WTC11 (cell line): ENCODE data around the gene TSC22D4. TPM values are rescaled to one million over a fixed set of nuclear protein-coding genes. Genes with fewer than 3 reads are reported as not detected.

Source experiments
- ATAC-seq: fragments of 200-7000 bp; cut with Tn5 transposase; 2 replicates; pipeline ENCODE4 v1.10.0; 2021; ENCODE audit warnings: mild to moderate bottlenecking, moderate library complexity
- CTCF ChIA-PET: fragments of 300-600 bp; sonication (Branson Sonifier 250); formaldehyde crosslinking; loops from one replicate; lab custom pipeline; 2021; ENCODE audit warnings: antibody characterized with exemption; lab: Charles Lee
- POLR2A ChIA-PET: fragments of 350-600 bp; sonication (Branson Sonifier 250); formaldehyde crosslinking; loops from one replicate; lab custom pipeline; 2021; ENCODE audit warnings: antibody characterized with exemption; lab: Charles Lee
- DNase-seq: peaks from one replicate; pipeline ENCODE4 v3.0.0; 2021; ENCODE audit warnings: low spot score
- H3K27ac Mint-ChIP-seq: 2 replicates; pipeline ENCODE4 v1.8.0; 2021; ENCODE audit warnings: mixed read lengths
- H3K27me3 Mint-ChIP-seq: 2 replicates; pipeline ENCODE4 v1.8.0; 2021; ENCODE audit warnings: low read depth, mild to moderate bottlenecking, moderate library complexity, mixed read lengths
- H3K36me3 Mint-ChIP-seq: 2 replicates; pipeline ENCODE4 v1.8.0; 2021; ENCODE audit warnings: mixed read lengths
- H3K4me1 Mint-ChIP-seq: 2 replicates; pipeline ENCODE4 v1.8.0; 2022; ENCODE audit warnings: mixed read lengths
- H3K4me3 Mint-ChIP-seq: 2 replicates; pipeline ENCODE4 v1.8.0; 2021; ENCODE audit warnings: mild to moderate bottlenecking, moderate library complexity, mixed read lengths
- H3K9me3 Mint-ChIP-seq: 2 replicates; pipeline ENCODE4 v1.8.0; 2021; ENCODE audit warnings: mixed read lengths
- ATF1 ChIP-seq: sonication (generic); formaldehyde crosslinking; IDR thresholded peaks from 2 replicates; pipeline ENCODE4 v1.8.1; 2023; ENCODE audit warnings: mild to moderate bottlenecking, moderate library complexity, missing genetic modification reagents
- CREB1 ChIP-seq: sonication (generic); formaldehyde crosslinking; IDR thresholded peaks from 2 replicates; pipeline ENCODE4 v1.8.0; 2023; ENCODE audit warnings: mild to moderate bottlenecking, missing genetic modification reagents
- EMX1 ChIP-seq: fragments of 250-450 bp; sonication (Bioruptor Pico); IDR thresholded peaks from 2 replicates; pipeline ENCODE4 v1.8.0; 2021; ENCODE audit warnings: mild to moderate bottlenecking
- HMGA2 ChIP-seq: fragments of 250-450 bp; sonication (Bioruptor Pico); IDR thresholded peaks from 2 replicates; pipeline ENCODE4 v1.4.0; 2021; ENCODE audit warnings: mild to moderate bottlenecking, moderate library complexity
- NFE2L1 ChIP-seq: sonication (generic); formaldehyde crosslinking; IDR thresholded peaks from 2 replicates; pipeline ENCODE4 v1.8.1; 2023; ENCODE audit warnings: missing genetic modification reagents
- NR3C1 ChIP-seq: sonication (generic); formaldehyde crosslinking; conservative IDR thresholded peaks from 2 replicates; pipeline ENCODE4 v1.8.1; 2023; ENCODE audit warnings: low read depth, mild to moderate bottlenecking, missing genetic modification reagents
- SOX15 ChIP-seq: fragments of 250-450 bp; sonication (Bioruptor Pico); IDR thresholded peaks from 2 replicates; pipeline ENCODE4 v1.9.0; 2021; ENCODE audit warnings: mild to moderate bottlenecking
- TEAD1 ChIP-seq: sonication (generic); formaldehyde crosslinking; IDR thresholded peaks from 2 replicates; pipeline ENCODE4 v1.8.0; 2022; ENCODE audit warnings: mild to moderate bottlenecking, missing genetic modification reagents
- ZNF121 ChIP-seq: sonication (generic); formaldehyde crosslinking; IDR thresholded peaks from 2 replicates; pipeline ENCODE4 v1.8.0; 2023; ENCODE audit warnings: missing genetic modification reagents
- ZNF232 ChIP-seq: sonication (generic); formaldehyde crosslinking; IDR thresholded peaks from 2 replicates; pipeline ENCODE4 v1.8.0; 2022; ENCODE audit warnings: mild to moderate bottlenecking, missing genetic modification reagents
- ZNF317 ChIP-seq: sonication (generic); formaldehyde crosslinking; IDR thresholded peaks from 2 replicates; pipeline ENCODE4 v1.8.1; 2023; ENCODE audit warnings: low read depth, mild to moderate bottlenecking, moderate library complexity, missing genetic modification reagents, borderline replicate concordance
- ZNF416 ChIP-seq: fragments of 250-450 bp; sonication (Bioruptor Pico); IDR thresholded peaks from 2 replicates; pipeline ENCODE4 v1.9.0; 2021; ENCODE audit warnings: mild to moderate bottlenecking, inconsistent platforms
- total RNA-seq: library from RNA; stranded (reverse); gene quantifications from 3 replicates; pipeline ENCODE4 v1.2.3, GENCODE V29; 2021
- TF ChIP-seq, protein P1 (sequence below): fragments of 250-450 bp; sonication (Bioruptor Pico); IDR thresholded peaks from 2 replicates; pipeline ENCODE4 v1.9.0; 2021; ENCODE audit warnings: mild to moderate bottlenecking
- TF ChIP-seq, protein P2 (sequence below): sonication (generic); formaldehyde crosslinking; IDR thresholded peaks from 2 replicates; pipeline ENCODE4 v1.8.1; 2023; ENCODE audit warnings: mild to moderate bottlenecking, missing genetic modification reagents
- TF ChIP-seq, protein P3 (sequence below): sonication (generic); formaldehyde crosslinking; IDR thresholded peaks from 2 replicates; pipeline ENCODE4 v1.8.1; 2023; ENCODE audit warnings: mild to moderate bottlenecking, missing genetic modification reagents
- TF ChIP-seq, protein P4 (sequence below): sonication (generic); formaldehyde crosslinking; IDR thresholded peaks from 2 replicates; pipeline ENCODE4 v1.8.1; 2023; ENCODE audit warnings: mild to moderate bottlenecking, missing genetic modification reagents, moderate library complexity
- TF ChIP-seq, protein P5 (sequence below): sonication (generic); formaldehyde crosslinking; IDR thresholded peaks from 2 replicates; pipeline ENCODE4 v1.8.0; 2023; ENCODE audit warnings: missing genetic modification reagents, mild to moderate bottlenecking, borderline replicate concordance

The TSC22D4 gene
- total RNA-seq, 1 experiment from 2014 or later = 34.5 TPM

DNA sequence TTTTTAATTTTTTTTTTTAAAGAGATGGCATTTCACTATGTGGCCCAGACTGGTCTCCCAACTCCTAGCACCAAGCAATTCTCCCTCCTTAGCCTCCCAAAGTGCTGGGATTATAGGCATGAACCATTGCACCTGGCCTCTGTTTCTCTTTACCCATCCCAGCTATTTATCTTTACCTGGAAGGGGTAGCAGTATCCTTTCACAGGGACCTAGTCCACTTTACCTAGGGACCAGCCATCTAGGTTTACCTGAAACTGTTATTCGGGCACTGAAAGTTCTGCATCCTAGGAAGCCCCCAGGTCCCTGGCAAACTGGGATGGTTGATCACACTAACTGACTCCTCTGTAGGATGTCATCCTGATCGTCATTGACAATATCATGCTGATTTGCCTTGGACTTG, 38.3 kb upstream of the TSC22D4 start (continued):
- no peak for TF ChIP-seq EMX1 (CRISPR knock-in tag)
- TF ChIP-seq ZNF317 (CRISPR knock-in tag) = no peak

DNA sequence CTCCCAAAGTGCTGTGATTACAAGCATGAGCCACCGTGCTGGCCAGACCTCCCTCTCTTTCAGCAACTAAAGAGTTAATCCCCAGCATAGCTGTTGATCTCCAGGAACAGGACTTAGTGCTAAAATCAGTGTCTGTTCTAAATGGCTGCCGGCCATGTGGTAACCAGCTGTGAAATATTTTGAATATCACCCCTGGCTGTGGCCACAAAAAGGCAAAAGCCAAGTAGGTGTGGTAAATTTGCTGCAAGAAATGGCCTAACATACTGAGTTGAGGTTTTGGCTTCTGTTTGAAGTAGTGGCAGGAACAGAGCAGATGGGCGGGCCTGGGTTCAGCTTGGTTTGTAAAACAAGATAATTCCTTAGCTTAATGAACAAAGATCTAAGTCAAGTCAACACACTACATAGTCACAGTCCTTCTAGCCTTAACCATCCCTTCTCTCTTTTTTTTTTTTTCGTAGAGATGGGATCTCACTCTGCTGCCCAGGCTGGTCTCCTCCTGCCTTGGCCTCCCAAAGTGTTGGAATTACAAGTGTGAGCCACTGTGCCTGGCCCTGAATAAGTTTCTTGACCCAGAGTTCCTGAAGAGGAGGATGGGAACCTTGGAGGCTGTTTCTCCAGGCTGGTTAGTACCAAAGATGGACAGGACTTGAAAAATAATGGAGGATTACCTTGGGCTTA, 37.3 kb upstream of the TSC22D4 start:
- Mint-ChIP-seq H3K36me3 (no peaks in the 10 kb centered on the region), H3K27ac (no peak overlapping the region), H3K4me3 (no peak overlapping the region), H3K27me3 (no peaks in the 10 kb centered on the region; the same call in 1 of the 2 replicates), H3K9me3 (no peaks in the 10 kb centered on the region), H3K4me1 (0 out of 2 replicates have a peak, but pooled peaks cover 2% of the 10 kb centered on the region)
- DNase-seq = no peak
- ChIA-PET POLR2A (interaction anchor here (0.7 kb wide), 1 partner anchor 39 kb away, joined by 3 read pairs; no protein-coding TSS in a partner anchor), CTCF (interaction anchor here (0.8 to 1.1 kb wide), 3 partner anchors 44 to 59 kb away, joined by 3 to 4 read pairs (median 3); no protein-coding TSS in a partner anchor)
- ATAC-seq = peak; percentile 28; the same call in 1 of the 2 replicates
- TF ChIP-seq, protein P1, sequence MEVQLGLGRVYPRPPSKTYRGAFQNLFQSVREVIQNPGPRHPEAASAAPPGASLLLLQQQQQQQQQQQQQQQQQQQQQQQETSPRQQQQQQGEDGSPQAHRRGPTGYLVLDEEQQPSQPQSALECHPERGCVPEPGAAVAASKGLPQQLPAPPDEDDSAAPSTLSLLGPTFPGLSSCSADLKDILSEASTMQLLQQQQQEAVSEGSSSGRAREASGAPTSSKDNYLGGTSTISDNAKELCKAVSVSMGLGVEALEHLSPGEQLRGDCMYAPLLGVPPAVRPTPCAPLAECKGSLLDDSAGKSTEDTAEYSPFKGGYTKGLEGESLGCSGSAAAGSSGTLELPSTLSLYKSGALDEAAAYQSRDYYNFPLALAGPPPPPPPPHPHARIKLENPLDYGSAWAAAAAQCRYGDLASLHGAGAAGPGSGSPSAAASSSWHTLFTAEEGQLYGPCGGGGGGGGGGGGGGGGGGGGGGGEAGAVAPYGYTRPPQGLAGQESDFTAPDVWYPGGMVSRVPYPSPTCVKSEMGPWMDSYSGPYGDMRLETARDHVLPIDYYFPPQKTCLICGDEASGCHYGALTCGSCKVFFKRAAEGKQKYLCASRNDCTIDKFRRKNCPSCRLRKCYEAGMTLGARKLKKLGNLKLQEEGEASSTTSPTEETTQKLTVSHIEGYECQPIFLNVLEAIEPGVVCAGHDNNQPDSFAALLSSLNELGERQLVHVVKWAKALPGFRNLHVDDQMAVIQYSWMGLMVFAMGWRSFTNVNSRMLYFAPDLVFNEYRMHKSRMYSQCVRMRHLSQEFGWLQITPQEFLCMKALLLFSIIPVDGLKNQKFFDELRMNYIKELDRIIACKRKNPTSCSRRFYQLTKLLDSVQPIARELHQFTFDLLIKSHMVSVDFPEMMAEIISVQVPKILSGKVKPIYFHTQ (CRISPR knock-in tag) = no peak
- 0 out of 2 replicates have a peak, but pooled peaks have one; percentile 37 for TF ChIP-seq ZNF121 (CRISPR knock-in tag)

DNA sequence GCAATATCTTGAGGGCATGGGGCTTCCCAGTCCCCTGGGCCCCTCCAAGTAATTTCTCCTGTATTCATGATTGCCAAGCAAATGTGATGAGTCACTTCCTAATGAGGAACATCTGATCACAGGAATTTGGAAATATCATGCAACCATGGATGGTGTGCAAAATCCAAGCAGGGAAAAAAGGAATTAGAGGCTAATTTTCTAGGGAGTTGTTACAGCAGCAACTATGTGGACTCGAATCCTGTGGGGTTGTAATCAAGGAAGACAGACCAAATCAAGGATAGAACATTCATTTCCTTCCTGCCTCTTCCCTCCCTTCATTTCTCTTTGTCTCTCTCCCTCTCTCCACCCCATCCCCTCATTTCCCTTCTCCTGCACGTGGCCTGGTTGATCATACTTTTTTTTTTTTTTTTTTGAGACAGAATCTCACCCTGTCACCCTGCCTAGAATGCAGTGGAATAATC, 36.1 kb upstream of the TSC22D4 start:
- Mint-ChIP-seq H3K27ac (no peak overlapping the region), H3K9me3 (no peaks in the 10 kb centered on the region), H3K36me3 (no peaks in the 10 kb centered on the region), H3K4me1 (0 out of 2 replicates have a peak, but pooled peaks cover 2% of the 10 kb centered on the region), H3K27me3 (no peaks in the 10 kb centered on the region; the same call in 1 of the 2 replicates), H3K4me3 (no peak overlapping the region)
- DNase-seq (no peak), ATAC-seq (no peak)
- POLR2A ChIA-PET = no interaction called here
- CTCF ChIA-PET = interaction anchor here (1.1 kb wide), 1 partner anchor 45 kb away, joined by 3 read pairs; no protein-coding TSS in a partner anchor
- TF ChIP-seq NR3C1 (CRISPR knock-in tag) (no peak), EMX1 (CRISPR knock-in tag) (no peak), NFE2L1 (CRISPR knock-in tag) (no peak), SOX15 (no peak), ZNF232 (CRISPR knock-in tag) (no peak), CREB1 (CRISPR knock-in tag) (no peak), HMGA2 (CRISPR knock-in tag) (no peak), TEAD1 (CRISPR knock-in tag) (no peak), ATF1 (CRISPR knock-in tag) (no peak), ZNF416 (CRISPR knock-in tag) (no peak)
- TF ChIP-seq, protein P2, sequence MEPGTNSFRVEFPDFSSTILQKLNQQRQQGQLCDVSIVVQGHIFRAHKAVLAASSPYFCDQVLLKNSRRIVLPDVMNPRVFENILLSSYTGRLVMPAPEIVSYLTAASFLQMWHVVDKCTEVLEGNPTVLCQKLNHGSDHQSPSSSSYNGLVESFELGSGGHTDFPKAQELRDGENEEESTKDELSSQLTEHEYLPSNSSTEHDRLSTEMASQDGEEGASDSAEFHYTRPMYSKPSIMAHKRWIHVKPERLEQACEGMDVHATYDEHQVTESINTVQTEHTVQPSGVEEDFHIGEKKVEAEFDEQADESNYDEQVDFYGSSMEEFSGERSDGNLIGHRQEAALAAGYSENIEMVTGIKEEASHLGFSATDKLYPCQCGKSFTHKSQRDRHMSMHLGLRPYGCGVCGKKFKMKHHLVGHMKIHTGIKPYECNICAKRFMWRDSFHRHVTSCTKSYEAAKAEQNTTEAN (CRISPR knock-in tag) = no peak
- TF ChIP-seq, protein P3, sequence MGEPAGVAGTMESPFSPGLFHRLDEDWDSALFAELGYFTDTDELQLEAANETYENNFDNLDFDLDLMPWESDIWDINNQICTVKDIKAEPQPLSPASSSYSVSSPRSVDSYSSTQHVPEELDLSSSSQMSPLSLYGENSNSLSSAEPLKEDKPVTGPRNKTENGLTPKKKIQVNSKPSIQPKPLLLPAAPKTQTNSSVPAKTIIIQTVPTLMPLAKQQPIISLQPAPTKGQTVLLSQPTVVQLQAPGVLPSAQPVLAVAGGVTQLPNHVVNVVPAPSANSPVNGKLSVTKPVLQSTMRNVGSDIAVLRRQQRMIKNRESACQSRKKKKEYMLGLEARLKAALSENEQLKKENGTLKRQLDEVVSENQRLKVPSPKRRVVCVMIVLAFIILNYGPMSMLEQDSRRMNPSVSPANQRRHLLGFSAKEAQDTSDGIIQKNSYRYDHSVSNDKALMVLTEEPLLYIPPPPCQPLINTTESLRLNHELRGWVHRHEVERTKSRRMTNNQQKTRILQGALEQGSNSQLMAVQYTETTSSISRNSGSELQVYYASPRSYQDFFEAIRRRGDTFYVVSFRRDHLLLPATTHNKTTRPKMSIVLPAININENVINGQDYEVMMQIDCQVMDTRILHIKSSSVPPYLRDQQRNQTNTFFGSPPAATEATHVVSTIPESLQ (CRISPR knock-in tag) = no peak
- TF ChIP-seq, protein P1 (CRISPR knock-in tag) = no peak
- TF ChIP-seq, protein P4, sequence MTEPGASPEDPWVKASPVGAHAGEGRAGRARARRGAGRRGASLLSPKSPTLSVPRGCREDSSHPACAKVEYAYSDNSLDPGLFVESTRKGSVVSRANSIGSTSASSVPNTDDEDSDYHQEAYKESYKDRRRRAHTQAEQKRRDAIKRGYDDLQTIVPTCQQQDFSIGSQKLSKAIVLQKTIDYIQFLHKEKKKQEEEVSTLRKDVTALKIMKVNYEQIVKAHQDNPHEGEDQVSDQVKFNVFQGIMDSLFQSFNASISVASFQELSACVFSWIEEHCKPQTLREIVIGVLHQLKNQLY (CRISPR knock-in tag) = no peak
- TF ChIP-seq, protein P5, sequence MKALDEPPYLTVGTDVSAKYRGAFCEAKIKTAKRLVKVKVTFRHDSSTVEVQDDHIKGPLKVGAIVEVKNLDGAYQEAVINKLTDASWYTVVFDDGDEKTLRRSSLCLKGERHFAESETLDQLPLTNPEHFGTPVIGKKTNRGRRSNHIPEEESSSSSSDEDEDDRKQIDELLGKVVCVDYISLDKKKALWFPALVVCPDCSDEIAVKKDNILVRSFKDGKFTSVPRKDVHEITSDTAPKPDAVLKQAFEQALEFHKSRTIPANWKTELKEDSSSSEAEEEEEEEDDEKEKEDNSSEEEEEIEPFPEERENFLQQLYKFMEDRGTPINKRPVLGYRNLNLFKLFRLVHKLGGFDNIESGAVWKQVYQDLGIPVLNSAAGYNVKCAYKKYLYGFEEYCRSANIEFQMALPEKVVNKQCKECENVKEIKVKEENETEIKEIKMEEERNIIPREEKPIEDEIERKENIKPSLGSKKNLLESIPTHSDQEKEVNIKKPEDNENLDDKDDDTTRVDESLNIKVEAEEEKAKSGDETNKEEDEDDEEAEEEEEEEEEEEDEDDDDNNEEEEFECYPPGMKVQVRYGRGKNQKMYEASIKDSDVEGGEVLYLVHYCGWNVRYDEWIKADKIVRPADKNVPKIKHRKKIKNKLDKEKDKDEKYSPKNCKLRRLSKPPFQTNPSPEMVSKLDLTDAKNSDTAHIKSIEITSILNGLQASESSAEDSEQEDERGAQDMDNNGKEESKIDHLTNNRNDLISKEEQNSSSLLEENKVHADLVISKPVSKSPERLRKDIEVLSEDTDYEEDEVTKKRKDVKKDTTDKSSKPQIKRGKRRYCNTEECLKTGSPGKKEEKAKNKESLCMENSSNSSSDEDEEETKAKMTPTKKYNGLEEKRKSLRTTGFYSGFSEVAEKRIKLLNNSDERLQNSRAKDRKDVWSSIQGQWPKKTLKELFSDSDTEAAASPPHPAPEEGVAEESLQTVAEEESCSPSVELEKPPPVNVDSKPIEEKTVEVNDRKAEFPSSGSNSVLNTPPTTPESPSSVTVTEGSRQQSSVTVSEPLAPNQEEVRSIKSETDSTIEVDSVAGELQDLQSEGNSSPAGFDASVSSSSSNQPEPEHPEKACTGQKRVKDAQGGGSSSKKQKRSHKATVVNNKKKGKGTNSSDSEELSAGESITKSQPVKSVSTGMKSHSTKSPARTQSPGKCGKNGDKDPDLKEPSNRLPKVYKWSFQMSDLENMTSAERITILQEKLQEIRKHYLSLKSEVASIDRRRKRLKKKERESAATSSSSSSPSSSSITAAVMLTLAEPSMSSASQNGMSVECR = no peak
